ENCODE data around the gene KRT36.

Gene KRT36

DNA sequence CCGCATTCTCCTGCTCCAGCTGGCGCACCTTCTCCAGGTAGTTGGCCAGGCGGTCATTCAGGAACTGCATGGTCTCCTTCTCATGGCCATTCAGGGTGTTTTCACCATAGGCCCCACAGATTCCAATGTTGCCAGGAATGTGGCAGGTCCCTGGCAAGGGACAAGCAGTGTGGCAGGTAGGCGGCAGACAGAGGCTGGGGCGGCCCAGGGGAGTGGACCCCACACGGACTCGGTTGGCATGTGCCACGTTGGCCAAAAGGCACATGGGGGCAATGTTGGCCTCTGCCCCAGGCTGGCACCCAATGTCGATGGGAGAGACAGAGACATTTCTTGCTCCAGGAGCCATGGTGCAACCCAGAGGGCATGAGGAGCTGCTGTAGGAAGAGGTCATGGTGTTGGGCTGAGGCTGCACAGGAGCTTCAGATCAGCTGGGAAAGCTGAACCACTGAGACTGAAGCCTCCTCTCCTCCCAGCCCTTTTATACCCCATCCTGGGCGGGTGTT lies 49.1 kb downstream of the KRT36 start, which contains the start of gene KRT38:
Gene KRT38, minus strand, starts transcription at position 453 of the 503 bp plus-strand sequence. Its CDS starts 62 bp downstream, at position 391.
- DNase-seq (ENCODE audit: low read depth, low spot score) = no peak

DNA sequence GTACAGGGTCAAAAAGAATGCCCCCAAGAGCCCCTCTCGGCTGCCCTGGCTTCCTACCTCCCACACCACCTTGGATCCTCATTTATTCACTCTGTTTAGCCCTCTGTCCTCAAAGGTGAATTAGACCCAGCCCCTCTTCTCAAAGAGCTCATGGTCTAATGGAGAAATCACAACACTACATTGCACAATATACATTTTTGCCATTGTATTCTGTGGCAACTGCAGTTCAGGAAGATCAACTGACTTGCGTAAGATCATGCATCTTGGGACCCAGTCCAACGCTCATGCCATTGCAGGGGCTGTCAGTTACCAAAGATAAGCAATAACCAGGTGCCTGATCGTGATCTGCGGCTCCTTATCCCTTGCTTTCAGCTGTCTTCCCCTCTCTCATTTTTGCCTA lies 50.3 kb downstream of the KRT36 start:
- DNase-seq (ENCODE audit: low read depth, low spot score) = no peak

DNA sequence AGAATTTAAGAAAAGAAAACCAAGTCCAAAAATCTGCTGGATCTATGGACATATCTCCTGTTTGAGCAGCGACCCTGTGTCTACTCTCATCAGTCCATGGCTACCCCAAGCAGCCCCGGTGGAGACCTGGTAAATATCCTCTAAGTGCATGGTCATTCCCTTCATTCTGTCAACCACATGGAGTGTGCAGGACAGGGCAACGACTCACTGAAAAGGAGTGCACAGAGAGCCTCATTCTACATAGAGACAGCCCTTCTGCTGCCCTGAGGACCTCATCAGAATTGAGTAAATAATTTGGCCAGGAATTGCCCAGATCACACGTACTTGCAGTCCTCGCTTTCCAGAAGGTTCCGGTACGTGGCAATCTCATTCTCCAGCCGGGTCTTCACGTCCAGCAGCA lies 51.9 kb downstream of the KRT36 start:
- no peak for DNase-seq (ENCODE audit: low read depth, low spot score)

DNA sequence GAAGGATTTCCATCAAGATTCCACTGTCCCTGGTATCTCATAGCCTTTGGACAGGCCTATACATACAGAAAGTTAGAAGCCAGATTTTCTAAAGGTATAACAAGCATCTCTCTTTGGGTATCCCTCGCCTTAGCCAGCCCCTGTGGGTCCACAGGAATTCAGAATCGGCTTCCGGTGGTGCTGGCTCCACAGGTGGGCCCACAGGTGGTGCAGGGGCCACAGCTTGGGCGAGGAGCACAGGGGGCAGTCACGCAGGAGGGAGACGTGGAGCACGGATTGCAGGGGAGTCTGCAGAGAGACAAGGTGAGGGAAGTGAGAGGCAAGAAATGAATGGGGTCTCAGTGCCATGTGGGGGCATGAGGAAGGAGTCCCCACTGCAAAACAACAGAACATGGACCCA lies 52.5 kb downstream of the KRT36 start:
- DNase-seq (ENCODE audit: low read depth, low spot score) = no peak

All from activated CD4-positive, CD25-positive, alpha-beta regulatory T cell treated with anti-CD3 and anti-CD28 coated beads, Interleukin-2, amount 50 U/mL, for 16 hours (primary cell).